ENCODE measurements around the gene KLHL18. TPM values are rescaled to one million over a fixed set of nuclear protein-coding genes. Genes with fewer than 3 reads are reported as not detected.

KLHL18 gene
- polyA plus RNA-seq, 1 donor (not counting 4 experiments of a cell fraction or from before 2014, with no cell fraction given), result 33.4 TPM

- no peak overlapping the region for H2AFZ ChIP-seq (ENCODE audit: control insufficient read depth, low read length)
- DNase-seq (ENCODE audit: low read depth, low spot score) (peak; percentile 59), FAIRE-seq (peak; percentile 59)
These were observed 41.6 kb downstream of the KLHL18 start for GRCh38 chr3:47324278-47324865.

GRCh38 chr3:47333907-47334306, 51.2 kb downstream of the KLHL18 start:
- no peaks in the 10 kb centered on the region for H3K4me1 ChIP-seq (ENCODE audit: control insufficient read depth, extremely low read depth, insufficient read depth, low read length)
- no peaks in the 10 kb centered on the region for H3K27me3 ChIP-seq (ENCODE audit: control insufficient read depth, extremely low read depth, insufficient read depth, low read length)
- no peak for FAIRE-seq
- no peak overlapping the region for H3K27ac ChIP-seq (ENCODE audit: control insufficient read depth, insufficient read depth, low read length)
- DNase-seq (ENCODE audit: low read depth, low spot score), result no peak
- dilution Hi-C loops (cut with MboI; ENCODE audit: extremely low pct_ligation_motif_present, low sequenced_read_pairs), result no loop called here
- no peak overlapping the region for H2AFZ ChIP-seq (ENCODE audit: control insufficient read depth, low read length)
- H3K4me3 ChIP-seq (ENCODE audit: control insufficient read depth in 2 of 3, extremely low read depth in 1 of 3, insufficient read depth in 2 of 3, low read depth in 1 of 3, low read length in 3 of 3), result no peak overlapping the region
- TF ChIP-seq EZH2 (IDR thresholded peaks at IDR 0.05; ENCODE audit: low read length), result no peak
- no peak for TF ChIP-seq CTCF (optimal IDR thresholded peaks at IDR 0.05 in 1 of 3, IDR thresholded peaks at IDR 0.05 in 1 of 3, conservative IDR thresholded peaks at IDR 0.05 in 1 of 3; ENCODE audit: extremely low read depth in 1 of 3, insufficient read depth in 2 of 3, low read length in 3 of 3)
- no peaks in the 10 kb centered on the region for H3K9me1 ChIP-seq (ENCODE audit: control insufficient read depth, extremely low read depth, insufficient read depth, low read length)
- H3K9ac ChIP-seq (ENCODE audit: control insufficient read depth, extremely low read depth, insufficient read depth, low read length), result no peak overlapping the region
- H3K36me3 ChIP-seq (ENCODE audit: control insufficient read depth in 2 of 2, extremely low read depth in 1 of 2, insufficient read depth in 2 of 2, low read length in 2 of 2), result peaks cover 25 to 32% of the 10 kb centered on the region in 2 experiments
- no peaks in the 10 kb centered on the region for H3K79me2 ChIP-seq (ENCODE audit: control insufficient read depth, insufficient read depth, low read length)
- H4K20me1 ChIP-seq (ENCODE audit: control insufficient read depth, extremely low read depth, insufficient read depth, low read length), result no peaks in the 10 kb centered on the region
- no peaks in the 10 kb centered on the region for H3K9me3 ChIP-seq (ENCODE audit: control insufficient read depth, low read depth, low read length)
- H3K4me2 ChIP-seq (ENCODE audit: control insufficient read depth, extremely low read depth, insufficient read depth, low read depth, low read length), result no peak overlapping the region

More at GRCh38 chr3:47324278-47324865, 41.6 kb downstream of the KLHL18 start:
- Histone ChIP-seq H3K27ac (ENCODE audit: control insufficient read depth, insufficient read depth, low read length) (no peak overlapping the region), H3K36me3 (ENCODE audit: control insufficient read depth in 2 of 2, extremely low read depth in 1 of 2, insufficient read depth in 2 of 2, low read length in 2 of 2) (peaks cover 24 to 37% of the 10 kb centered on the region in 2 experiments), H3K9me1 (ENCODE audit: control insufficient read depth, extremely low read depth, insufficient read depth, low read length) (no peaks in the 10 kb centered on the region), H3K4me1 (ENCODE audit: control insufficient read depth, extremely low read depth, insufficient read depth, low read length) (peaks cover 10% of the 10 kb centered on the region), H3K79me2 (ENCODE audit: control insufficient read depth, insufficient read depth, low read length) (no peaks in the 10 kb centered on the region), H3K9ac (ENCODE audit: control insufficient read depth, extremely low read depth, insufficient read depth, low read length) (no peak overlapping the region), H4K20me1 (ENCODE audit: control insufficient read depth, extremely low read depth, insufficient read depth, low read length) (peaks cover 2% of the 10 kb centered on the region), H3K9me3 (ENCODE audit: control insufficient read depth, low read depth, low read length) (no peaks in the 10 kb centered on the region), H3K4me2 (ENCODE audit: control insufficient read depth, extremely low read depth, insufficient read depth, low read depth, low read length) (no peak overlapping the region), H3K27me3 (ENCODE audit: control insufficient read depth, extremely low read depth, insufficient read depth, low read length) (no peaks in the 10 kb centered on the region), H3K4me3 (ENCODE audit: control insufficient read depth in 2 of 3, extremely low read depth in 1 of 3, insufficient read depth in 2 of 3, low read depth in 1 of 3, low read length in 3 of 3) (no peak overlapping the region)
- dilution Hi-C loops (cut with MboI; ENCODE audit: extremely low pct_ligation_motif_present, low sequenced_read_pairs), result no loop called here
- TF ChIP-seq EZH2 (IDR thresholded peaks at IDR 0.05; ENCODE audit: low read length) (no peak), CTCF (optimal IDR thresholded peaks at IDR 0.05 in 1 of 3, IDR thresholded peaks at IDR 0.05 in 1 of 3, conservative IDR thresholded peaks at IDR 0.05 in 1 of 3; ENCODE audit: extremely low read depth in 1 of 3, insufficient read depth in 2 of 3, low read length in 3 of 3) (peak; percentile 66 to 69 (median 69))
